Osteocyte (in vitro differentiated cells): Measurements from ENCODE around the gene ITPR1. TPM values are rescaled to one million over a fixed set of nuclear protein-coding genes. Genes with fewer than 3 reads are reported as not detected.

Experiments used
- DNase-seq: peaks from one replicate; pipeline ENCODE4 v3.0.0; 2021; ENCODE audit warnings: mixed read lengths; ENCODE audit not compliant: unreplicated experiment; ENCODE audit errors: extremely low spot score
- H3K27ac Mint-ChIP-seq: one replicate; pipeline ENCODE4 v1.8.0; 2021; ENCODE audit warnings: mild to moderate bottlenecking, mixed read lengths; ENCODE audit not compliant: unreplicated experiment
- H3K27me3 Mint-ChIP-seq: one replicate; pipeline ENCODE4 v1.8.0; 2021; ENCODE audit warnings: mixed read lengths; ENCODE audit not compliant: unreplicated experiment
- H3K36me3 Mint-ChIP-seq: one replicate; pipeline ENCODE4 v1.8.0; 2021; ENCODE audit warnings: mixed read lengths; ENCODE audit not compliant: unreplicated experiment
- H3K4me1 Mint-ChIP-seq: one replicate; pipeline ENCODE4 v1.8.0; 2021; ENCODE audit warnings: mixed read lengths; ENCODE audit not compliant: unreplicated experiment
- H3K4me3 Mint-ChIP-seq: one replicate; pipeline ENCODE4 v1.8.0; 2021; ENCODE audit warnings: mild to moderate bottlenecking, moderate library complexity, mixed read lengths; ENCODE audit not compliant: unreplicated experiment
- H3K9me3 Mint-ChIP-seq: one replicate; pipeline ENCODE4 v1.8.0; 2021; ENCODE audit warnings: mixed read lengths; ENCODE audit not compliant: unreplicated experiment
- total RNA-seq: library from RNA; stranded (reverse); gene quantifications from 2 replicates; pipeline ENCODE4 v1.2.1, GENCODE V29; 2021
- TF ChIP-seq, protein P1 (sequence below): fragments of 200-600 bp; sonication (generic); IDR thresholded peaks from 2 replicates; pipeline ENCODE4 v1.5.0; 2021; ENCODE audit warnings: antibody characterized with exemption, mild to moderate bottlenecking, moderate library complexity

The ITPR1 gene
- total RNA-seq, 1 donor from 2014 or later, result 34.3 TPM

DNA sequence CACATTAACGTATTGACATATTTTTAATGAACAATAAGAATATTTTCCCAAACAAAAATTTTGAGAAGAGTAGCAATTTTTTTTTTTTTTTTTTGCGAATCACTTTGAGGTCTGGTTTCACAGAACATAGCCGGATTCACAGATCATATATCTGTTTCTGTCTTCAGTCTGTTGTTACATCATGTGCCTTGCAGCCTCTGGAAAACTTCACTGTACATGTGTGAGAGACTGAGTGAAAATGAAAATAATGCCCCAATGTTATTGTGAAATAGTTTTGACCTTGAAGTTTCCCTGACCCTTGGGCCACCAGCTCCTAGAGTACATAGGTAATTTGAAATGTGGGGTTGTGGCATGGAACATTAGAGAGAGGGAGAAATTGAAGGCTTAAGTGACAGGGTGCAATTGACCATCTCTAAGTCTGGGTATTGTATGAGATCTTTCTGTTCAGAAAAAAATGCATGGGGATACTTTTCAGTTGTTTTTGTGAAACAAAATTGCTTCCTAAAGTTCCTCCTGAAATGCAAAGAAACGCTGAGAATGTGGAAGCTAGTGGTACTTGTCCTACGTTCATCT lies 14.0 kb downstream of the ITPR1 start:
- H3K27me3 Mint-ChIP-seq, result no peaks in the 10 kb centered on the region
- H3K9me3 Mint-ChIP-seq, result no peaks in the 10 kb centered on the region
- H3K4me1 Mint-ChIP-seq, result peaks cover 23% of the 10 kb centered on the region
- H3K27ac Mint-ChIP-seq, result peak overlapping the region; percentile 67
- H3K4me3 Mint-ChIP-seq, result no peak overlapping the region
- no peak for DNase-seq
- no peaks in the 10 kb centered on the region for H3K36me3 Mint-ChIP-seq
- TF ChIP-seq, protein P1, sequence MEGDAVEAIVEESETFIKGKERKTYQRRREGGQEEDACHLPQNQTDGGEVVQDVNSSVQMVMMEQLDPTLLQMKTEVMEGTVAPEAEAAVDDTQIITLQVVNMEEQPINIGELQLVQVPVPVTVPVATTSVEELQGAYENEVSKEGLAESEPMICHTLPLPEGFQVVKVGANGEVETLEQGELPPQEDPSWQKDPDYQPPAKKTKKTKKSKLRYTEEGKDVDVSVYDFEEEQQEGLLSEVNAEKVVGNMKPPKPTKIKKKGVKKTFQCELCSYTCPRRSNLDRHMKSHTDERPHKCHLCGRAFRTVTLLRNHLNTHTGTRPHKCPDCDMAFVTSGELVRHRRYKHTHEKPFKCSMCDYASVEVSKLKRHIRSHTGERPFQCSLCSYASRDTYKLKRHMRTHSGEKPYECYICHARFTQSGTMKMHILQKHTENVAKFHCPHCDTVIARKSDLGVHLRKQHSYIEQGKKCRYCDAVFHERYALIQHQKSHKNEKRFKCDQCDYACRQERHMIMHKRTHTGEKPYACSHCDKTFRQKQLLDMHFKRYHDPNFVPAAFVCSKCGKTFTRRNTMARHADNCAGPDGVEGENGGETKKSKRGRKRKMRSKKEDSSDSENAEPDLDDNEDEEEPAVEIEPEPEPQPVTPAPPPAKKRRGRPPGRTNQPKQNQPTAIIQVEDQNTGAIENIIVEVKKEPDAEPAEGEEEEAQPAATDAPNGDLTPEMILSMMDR, result no peak

DNA sequence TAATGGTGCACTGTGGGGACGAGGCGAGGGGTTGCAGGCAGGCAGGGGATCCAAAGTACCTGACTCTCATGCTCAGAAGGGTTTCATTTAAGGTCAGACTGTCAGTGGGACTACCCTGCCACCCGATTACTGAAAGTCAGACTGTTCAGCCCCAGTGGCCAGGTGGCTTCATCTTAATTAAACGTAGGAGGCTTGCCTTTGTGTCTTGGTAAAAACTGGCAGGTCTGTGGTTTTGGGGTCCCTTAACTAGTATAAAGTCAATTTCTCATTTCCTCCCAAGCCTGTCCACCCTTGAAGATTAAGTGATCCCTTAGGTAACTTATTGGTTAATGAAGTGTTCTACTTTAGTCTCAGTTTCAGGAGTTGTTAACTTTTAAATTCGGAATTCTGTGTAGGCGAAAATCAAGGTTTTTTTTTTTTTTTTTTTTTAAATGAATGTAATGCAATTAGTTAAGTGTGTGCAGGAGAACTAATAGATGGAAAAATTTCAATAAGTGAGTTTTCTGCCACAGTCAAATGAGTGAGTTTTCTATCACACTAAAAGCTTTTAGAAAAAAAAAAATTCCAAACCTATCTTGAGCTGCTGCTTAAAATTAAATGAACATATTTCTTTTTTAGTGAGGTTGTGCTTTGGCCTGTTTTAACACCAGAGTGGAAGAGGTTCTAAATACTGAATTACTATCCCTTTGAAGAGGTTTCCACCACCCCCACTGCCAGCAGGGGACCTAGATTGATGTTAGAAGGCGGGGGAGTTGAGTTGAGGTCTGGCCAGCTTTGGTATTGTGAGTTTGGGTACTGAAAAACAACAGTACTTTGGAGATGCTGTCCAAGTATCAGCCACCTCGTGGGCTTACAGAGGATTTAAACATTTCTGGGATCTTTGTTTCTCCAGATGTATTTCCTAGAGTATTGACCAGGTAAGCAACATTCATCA lies 15.2 kb downstream of the ITPR1 start:
- H3K27ac Mint-ChIP-seq, result no peak overlapping the region
- no peak overlapping the region for H3K4me3 Mint-ChIP-seq
- H3K9me3 Mint-ChIP-seq, result no peaks in the 10 kb centered on the region
- TF ChIP-seq, protein P1, result no peak
- no peak for DNase-seq
- H3K36me3 Mint-ChIP-seq, result no peaks in the 10 kb centered on the region
- H3K4me1 Mint-ChIP-seq, result peaks cover 23% of the 10 kb centered on the region
- no peaks in the 10 kb centered on the region for H3K27me3 Mint-ChIP-seq

DNA sequence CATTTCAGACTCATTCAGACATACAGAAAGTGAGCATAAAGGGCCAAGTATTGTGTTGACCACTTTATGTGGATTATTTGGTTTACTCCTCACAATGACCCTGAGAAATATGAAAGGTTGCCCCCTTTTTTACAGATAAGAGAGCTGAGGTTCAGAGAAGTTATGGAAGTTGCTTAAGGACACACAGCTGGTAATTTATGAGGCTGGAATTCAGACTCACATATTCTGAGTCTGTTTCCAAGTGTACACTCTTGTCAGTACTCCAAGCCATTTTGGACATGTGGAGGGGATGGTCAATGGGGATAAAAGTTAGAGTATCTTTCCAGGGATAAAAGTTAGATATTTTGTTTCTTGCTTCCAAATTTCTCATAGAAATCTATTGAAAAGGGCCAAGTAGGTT lies 15.9 kb downstream of the ITPR1 start:
- no peak for DNase-seq
- H3K9me3 Mint-ChIP-seq, result no peaks in the 10 kb centered on the region
- no peak overlapping the region for H3K4me3 Mint-ChIP-seq
- TF ChIP-seq, protein P1, result no peak
- H3K27me3 Mint-ChIP-seq, result no peaks in the 10 kb centered on the region
- H3K36me3 Mint-ChIP-seq, result no peaks in the 10 kb centered on the region
- peaks cover 23% of the 10 kb centered on the region for H3K4me1 Mint-ChIP-seq
- no peak overlapping the region for H3K27ac Mint-ChIP-seq

DNA sequence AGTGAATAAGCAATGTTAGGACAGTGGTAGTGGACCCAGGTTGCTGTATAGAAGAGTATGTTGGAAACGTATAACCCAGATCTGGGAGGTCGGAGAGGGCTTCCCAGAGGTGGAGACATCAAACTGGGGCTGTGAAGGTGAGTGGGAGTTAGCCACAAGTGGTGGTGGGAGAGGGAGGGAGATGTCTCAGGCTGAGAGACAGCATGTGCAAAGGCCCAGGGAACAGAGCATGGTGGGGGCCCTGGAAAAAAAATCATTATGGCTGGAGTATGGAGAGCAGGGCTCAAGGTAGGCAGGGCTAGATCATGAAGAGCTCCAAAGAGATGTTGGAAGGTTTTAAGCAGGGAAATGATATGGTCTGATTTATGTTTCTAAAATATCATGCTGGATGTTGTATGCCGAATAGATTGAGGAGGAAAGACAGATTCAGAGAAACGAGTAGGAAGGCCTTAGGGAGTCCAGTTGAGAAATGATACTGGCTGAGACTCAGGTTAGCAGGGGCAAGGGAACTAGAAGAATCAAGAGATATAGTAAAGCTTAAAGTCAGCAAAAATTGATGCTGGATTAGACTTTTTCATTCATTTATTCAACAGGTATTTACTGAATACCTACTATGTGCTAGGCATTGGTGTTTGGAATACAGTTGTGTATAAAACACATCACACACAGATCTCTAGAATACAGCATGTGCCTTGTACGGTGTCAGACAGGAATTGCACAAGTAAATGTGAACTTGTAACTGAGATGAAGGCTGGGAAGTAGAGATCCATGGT lies 17.0 kb downstream of the ITPR1 start:
- H3K9me3 Mint-ChIP-seq, result no peaks in the 10 kb centered on the region
- no peak overlapping the region for H3K4me3 Mint-ChIP-seq
- H3K27ac Mint-ChIP-seq, result no peak overlapping the region
- H3K36me3 Mint-ChIP-seq, result no peaks in the 10 kb centered on the region
- peaks cover 12% of the 10 kb centered on the region for H3K4me1 Mint-ChIP-seq
- TF ChIP-seq, protein P1, result no peak
- DNase-seq, result no peak
- H3K27me3 Mint-ChIP-seq, result no peaks in the 10 kb centered on the region
